HL-60 (cell line): Measurements from ENCODE around the gene EIF2S1.

Experiments used
- DNase-seq, 2 experiments: peaks; one replicate each; pipeline ENCODE4 v3.0.0-alpha.2; 2010 to 2020; ENCODE audit warnings: low read depth in 1 of 2, low spot score in 1 of 2
- H3K27ac ChIP-seq: fragments of 250-450 bp; sonication (Bioruptor Pico); replicated peaks from 2 replicates; pipeline ENCODE4 v1.5.1; 2020; ENCODE audit warnings: mild to moderate bottlenecking, moderate library complexity
- H3K27me3 ChIP-seq: fragments of 250-450 bp; sonication (Bioruptor Pico); 2 replicates; pipeline ENCODE4 v1.5.1; 2021; ENCODE audit warnings: mild to moderate bottlenecking, moderate library complexity; ENCODE audit not compliant: insufficient read depth, poor library complexity, severe bottlenecking
- H3K4me3 ChIP-seq: replicated peaks from 2 replicates; pipeline ENCODE4 v1.5.1; 2011; ENCODE audit warnings: mild to moderate bottlenecking, control low read depth, low read length; ENCODE audit not compliant: insufficient read depth
- GABPA ChIP-seq: IDR thresholded peaks from 2 replicates; pipeline ENCODE4 v1.6.1; 2012; ENCODE audit warnings: low read depth
- POLR2AphosphoS5 ChIP-seq: IDR thresholded peaks from 2 replicates; pipeline ENCODE4 v1.6.1; 2012; ENCODE audit warnings: low read depth
- SPI1 ChIP-seq: IDR thresholded peaks from 2 replicates; pipeline ENCODE4 v1.6.1; 2012; ENCODE audit warnings: low read depth, mild to moderate bottlenecking, borderline replicate concordance
- TF ChIP-seq, protein P1 (sequence below): IDR thresholded peaks from 2 replicates; pipeline ENCODE4 v1.6.1; 2012; ENCODE audit warnings: low read depth; ENCODE audit not compliant: insufficient replicate concordance
- TF ChIP-seq, protein P2 (sequence below): IDR thresholded peaks from one replicate; pipeline ENCODE4 v1.5.1; 2011; ENCODE audit warnings: low read length, control low read depth, inconsistent platforms; ENCODE audit not compliant: insufficient read depth

The EIF2S1 gene

DNA sequence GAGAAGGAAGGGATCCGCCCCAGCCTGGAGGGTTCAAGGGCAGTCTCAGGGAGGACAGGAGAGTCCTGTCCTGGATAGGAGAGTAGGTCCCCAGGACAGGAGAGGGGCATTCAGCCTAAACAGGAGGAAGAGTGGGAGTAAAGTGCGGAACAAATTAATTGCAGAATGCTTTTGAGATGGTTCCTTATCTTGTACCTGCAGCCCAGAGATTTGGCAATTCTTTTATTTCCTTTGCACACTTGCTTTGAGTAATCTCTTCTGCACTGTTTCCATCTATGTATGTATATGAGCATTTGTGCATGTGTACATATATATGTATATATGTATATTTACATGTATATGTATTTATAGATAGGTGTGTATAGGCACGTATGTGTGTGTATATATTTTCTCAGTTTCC lies 29.1 kb downstream of the EIF2S1 start:
- H3K27me3 ChIP-seq = no peaks in the 10 kb centered on the region
- no peak for DNase-seq
- TF ChIP-seq, protein P1, sequence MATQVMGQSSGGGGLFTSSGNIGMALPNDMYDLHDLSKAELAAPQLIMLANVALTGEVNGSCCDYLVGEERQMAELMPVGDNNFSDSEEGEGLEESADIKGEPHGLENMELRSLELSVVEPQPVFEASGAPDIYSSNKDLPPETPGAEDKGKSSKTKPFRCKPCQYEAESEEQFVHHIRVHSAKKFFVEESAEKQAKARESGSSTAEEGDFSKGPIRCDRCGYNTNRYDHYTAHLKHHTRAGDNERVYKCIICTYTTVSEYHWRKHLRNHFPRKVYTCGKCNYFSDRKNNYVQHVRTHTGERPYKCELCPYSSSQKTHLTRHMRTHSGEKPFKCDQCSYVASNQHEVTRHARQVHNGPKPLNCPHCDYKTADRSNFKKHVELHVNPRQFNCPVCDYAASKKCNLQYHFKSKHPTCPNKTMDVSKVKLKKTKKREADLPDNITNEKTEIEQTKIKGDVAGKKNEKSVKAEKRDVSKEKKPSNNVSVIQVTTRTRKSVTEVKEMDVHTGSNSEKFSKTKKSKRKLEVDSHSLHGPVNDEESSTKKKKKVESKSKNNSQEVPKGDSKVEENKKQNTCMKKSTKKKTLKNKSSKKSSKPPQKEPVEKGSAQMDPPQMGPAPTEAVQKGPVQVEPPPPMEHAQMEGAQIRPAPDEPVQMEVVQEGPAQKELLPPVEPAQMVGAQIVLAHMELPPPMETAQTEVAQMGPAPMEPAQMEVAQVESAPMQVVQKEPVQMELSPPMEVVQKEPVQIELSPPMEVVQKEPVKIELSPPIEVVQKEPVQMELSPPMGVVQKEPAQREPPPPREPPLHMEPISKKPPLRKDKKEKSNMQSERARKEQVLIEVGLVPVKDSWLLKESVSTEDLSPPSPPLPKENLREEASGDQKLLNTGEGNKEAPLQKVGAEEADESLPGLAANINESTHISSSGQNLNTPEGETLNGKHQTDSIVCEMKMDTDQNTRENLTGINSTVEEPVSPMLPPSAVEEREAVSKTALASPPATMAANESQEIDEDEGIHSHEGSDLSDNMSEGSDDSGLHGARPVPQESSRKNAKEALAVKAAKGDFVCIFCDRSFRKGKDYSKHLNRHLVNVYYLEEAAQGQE = no peak
- TF ChIP-seq GABPA (no peak), POLR2AphosphoS5 (no peak), SPI1 (no peak)
- TF ChIP-seq, protein P2, sequence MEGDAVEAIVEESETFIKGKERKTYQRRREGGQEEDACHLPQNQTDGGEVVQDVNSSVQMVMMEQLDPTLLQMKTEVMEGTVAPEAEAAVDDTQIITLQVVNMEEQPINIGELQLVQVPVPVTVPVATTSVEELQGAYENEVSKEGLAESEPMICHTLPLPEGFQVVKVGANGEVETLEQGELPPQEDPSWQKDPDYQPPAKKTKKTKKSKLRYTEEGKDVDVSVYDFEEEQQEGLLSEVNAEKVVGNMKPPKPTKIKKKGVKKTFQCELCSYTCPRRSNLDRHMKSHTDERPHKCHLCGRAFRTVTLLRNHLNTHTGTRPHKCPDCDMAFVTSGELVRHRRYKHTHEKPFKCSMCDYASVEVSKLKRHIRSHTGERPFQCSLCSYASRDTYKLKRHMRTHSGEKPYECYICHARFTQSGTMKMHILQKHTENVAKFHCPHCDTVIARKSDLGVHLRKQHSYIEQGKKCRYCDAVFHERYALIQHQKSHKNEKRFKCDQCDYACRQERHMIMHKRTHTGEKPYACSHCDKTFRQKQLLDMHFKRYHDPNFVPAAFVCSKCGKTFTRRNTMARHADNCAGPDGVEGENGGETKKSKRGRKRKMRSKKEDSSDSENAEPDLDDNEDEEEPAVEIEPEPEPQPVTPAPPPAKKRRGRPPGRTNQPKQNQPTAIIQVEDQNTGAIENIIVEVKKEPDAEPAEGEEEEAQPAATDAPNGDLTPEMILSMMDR = no peak
- H3K27ac ChIP-seq = no peak overlapping the region
- no peak overlapping the region for H3K4me3 ChIP-seq

DNA sequence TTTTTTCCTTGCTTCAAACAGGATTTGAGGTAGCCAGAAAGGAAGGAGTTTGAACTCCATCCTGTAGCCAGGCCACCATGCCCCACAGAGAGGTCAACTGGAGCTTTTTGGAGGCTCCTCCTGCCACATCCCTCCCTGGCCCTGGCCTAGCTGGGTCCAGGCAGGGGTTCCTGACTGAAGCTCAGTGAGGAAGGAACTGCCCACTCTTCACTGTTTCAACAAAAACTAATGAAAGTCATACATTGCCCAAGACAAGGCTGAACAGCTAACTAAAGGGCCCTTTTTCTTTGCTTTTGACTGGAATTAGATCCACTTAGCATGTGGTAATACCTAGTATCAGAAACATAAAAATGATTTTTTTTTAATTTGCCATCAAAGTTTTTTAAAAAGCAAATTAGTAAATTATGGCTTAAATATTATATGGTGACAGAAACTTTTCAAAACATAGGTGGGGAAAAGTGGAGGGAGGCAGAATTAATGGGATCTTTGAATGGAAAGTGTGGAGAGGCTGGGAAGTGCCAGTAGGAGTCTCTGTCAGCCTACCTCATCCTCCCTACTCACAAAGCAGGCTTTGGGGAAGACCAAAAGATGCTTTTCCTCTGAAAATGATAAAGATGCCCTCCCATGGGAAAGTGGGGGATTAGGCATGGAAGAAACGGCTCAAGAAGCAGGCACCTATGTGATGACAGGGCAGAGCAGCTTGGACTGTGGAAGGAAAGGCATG lies 29.8 kb downstream of the EIF2S1 start:
- Histone ChIP-seq H3K27me3 (no peaks in the 10 kb centered on the region), H3K27ac (no peak overlapping the region), H3K4me3 (no peak overlapping the region)
- no peak for DNase-seq
- no peak for TF ChIP-seq SPI1
- TF ChIP-seq, protein P1 = no peak

DNA sequence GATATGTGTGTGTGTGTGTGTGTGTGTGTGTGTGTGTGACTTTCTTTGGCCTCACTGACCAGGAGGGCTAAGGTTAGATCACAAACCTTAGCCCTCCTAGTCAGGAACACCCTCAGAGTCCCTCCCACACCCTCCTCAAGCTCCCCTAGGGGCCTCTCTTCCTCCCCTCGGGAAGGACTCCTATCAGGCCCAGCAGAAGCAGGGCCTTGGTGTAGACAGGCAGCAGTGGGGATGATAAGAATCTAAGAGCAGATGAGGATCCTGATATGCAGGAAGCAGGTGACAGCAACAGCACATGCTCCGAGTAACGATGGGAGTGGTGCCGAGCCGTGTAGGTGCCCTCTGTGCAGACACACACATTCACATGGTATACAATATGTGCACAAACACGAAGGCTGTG lies 31.1 kb downstream of the EIF2S1 start:
- TF ChIP-seq SPI1 (no peak), GABPA (no peak)
- TF ChIP-seq, protein P2 = no peak
- TF ChIP-seq, protein P1 = no peak

More for the DNA sequence above, 31.1 kb downstream of the EIF2S1 start:
- Histone ChIP-seq H3K4me3 (no peak overlapping the region), H3K27me3 (no peaks in the 10 kb centered on the region), H3K27ac (no peak overlapping the region)
- no peak for DNase-seq
